Sigmoid colon (tissue), 4 donors: ENCODE measurements around the gene TUBA3D.
"Not testable (repeated sequence)": the region's sequence is repeated elsewhere in the genome, so short reads cannot be mapped to it uniquely, and the experiment has no call there.

Experiments used
- POLR2A ChIP-seq, 2 donors: fragments of 450-650 bp; IDR thresholded peaks; one replicate each; pipeline ENCODE4 v1.6.1; 2016; ENCODE audit warnings: antibody characterized with exemption in 2 of 2, mild to moderate bottlenecking in 2 of 2, moderate library complexity in 2 of 2
- POLR2AphosphoS5 ChIP-seq, 4 donors: sonication (generic); formaldehyde crosslinking; IDR thresholded peaks; one replicate each; pipeline ENCODE4 v1.6.1; 2017; ENCODE audit warnings: antibody characterized with exemption in 4 of 4
- TF ChIP-seq, protein P1 (sequence below), 4 experiments: fragments of 450-650 bp in 3 of 4; fragments of 200-600 bp in 1 of 4; IDR thresholded peaks; one replicate each; pipeline ENCODE4 v1.5.1; 2016 to 2019; ENCODE audit warnings: antibody characterized with exemption in 4 of 4, mild to moderate bottlenecking in 3 of 4, moderate library complexity in 2 of 4

- TF ChIP-seq, protein P1, sequence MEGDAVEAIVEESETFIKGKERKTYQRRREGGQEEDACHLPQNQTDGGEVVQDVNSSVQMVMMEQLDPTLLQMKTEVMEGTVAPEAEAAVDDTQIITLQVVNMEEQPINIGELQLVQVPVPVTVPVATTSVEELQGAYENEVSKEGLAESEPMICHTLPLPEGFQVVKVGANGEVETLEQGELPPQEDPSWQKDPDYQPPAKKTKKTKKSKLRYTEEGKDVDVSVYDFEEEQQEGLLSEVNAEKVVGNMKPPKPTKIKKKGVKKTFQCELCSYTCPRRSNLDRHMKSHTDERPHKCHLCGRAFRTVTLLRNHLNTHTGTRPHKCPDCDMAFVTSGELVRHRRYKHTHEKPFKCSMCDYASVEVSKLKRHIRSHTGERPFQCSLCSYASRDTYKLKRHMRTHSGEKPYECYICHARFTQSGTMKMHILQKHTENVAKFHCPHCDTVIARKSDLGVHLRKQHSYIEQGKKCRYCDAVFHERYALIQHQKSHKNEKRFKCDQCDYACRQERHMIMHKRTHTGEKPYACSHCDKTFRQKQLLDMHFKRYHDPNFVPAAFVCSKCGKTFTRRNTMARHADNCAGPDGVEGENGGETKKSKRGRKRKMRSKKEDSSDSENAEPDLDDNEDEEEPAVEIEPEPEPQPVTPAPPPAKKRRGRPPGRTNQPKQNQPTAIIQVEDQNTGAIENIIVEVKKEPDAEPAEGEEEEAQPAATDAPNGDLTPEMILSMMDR (IDR thresholded peaks at IDR 0.05): not testable (repeated sequence)
- TF ChIP-seq POLR2A, POLR2AphosphoS5 (IDR thresholded peaks at IDR 0.05): not testable (repeated sequence)
Measured at GRCh38 chr2:131470944-131471343, 5.0 kb upstream of the TUBA3D start.
